Stimulated activated CD4-positive, alpha-beta T cell treated with anti-CD3 and anti-CD28 coated beads, Interleukin-1b, Interleukin-23, amount 100 ng/mL, for 1 hour (primary cell): ENCODE results near the gene MTCL1.

Experiments used
- DNase-seq, 2 donors: peaks; one replicate each; pipeline ENCODE4 v3.0.0-alpha.2; 2020; ENCODE audit warnings: low read depth in 2 of 2

Gene MTCL1

DNA sequence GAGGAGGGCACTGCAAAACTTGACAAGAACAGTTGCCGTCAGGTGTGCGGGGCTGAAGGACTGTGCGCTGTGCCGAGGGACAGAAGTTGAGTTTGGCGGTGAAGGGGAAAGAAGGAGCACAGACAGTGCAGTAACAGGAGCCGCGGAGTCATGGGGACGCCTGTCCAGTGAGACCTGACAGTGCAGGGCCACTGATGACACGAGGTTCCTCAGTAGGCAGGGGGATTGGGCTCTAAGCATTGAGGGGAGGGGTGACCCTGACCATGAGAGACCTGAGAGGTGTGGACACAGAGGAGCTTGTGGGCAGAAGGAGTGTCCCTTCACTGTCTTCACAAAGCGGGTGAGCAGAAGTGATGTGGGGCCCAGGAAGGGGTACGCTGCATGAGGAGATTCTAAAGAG lies 104.8 kb downstream of the MTCL1 start:
- no peak for DNase-seq

DNA sequence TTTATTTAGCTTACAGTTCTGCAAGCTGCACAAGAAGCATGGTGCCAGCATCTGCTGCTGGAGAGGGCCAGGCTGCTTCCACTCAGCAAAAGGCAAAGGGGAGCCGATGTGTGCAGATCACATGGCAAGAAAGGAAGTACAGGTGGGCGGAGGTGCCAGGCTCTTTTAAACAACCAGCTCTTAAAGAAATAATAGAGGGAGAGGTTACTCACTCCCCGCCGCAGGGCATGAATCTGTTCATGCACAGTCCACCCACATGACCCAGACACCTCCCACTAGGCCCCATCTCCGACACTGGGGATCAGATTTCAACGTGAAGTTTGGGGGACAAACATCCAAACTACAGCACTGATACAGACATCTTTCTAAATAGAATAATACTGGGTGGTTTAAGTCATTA lies 105.8 kb downstream of the MTCL1 start:
- no peak for DNase-seq

DNA sequence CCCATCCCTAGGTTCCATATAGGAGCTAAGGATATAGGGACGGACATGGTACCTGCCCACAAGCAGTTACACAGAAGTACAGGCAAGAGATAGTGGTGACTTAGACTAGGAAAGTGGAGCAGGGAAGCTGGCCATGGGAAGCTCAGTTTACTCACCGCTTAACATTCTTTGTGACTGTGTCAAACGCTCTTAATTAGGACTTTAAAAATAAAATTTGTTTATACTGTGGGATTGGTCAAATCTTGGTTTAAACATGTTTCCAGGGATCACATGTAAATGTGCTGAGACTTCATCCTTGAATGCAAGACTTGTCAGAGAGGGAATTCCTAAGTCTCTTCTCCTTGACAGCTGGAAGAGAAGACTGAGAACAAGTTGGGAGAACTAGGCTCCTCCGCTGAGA lies 107.3 kb downstream of the MTCL1 start:
- DNase-seq: no peak

DNA sequence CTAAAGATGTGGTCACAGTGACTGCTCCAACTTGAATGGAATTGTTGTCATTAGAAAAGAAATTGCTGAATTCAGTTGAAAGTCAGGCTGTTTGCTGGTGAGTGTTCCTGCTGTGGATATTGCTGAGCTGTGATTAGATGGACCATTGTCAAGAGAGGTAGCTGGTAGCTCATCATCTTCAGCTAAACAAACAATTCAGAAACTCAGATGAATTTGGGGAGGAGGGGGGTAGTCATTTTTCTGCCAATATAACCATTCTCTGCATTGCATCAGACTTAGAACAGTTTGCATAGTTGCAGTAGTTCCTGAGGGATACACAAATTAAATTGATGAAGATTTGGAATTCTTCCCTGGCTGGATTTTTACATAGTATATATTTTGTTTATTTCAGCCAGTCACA lies 108.3 kb downstream of the MTCL1 start:
- no peak for DNase-seq

DNA sequence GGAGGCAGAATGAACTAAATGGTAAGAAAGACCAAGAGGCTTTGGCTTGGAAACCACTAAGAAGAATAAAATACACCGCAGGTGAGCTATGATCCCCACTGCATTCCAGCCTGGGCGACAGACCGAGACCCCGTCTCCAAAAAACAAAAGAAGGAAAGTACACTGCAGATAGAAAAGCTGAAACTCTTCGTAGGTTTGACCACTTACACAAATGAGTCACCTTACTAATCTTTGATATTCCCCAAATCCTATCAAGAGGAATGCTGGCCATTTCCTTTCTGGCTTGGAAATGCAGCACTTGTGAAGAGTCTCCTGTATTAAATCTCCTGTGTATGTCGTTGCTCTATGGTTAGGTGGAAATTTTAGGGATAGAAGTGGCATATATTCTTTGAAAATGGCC lies 108.8 kb downstream of the MTCL1 start:
- no peak for DNase-seq

DNA sequence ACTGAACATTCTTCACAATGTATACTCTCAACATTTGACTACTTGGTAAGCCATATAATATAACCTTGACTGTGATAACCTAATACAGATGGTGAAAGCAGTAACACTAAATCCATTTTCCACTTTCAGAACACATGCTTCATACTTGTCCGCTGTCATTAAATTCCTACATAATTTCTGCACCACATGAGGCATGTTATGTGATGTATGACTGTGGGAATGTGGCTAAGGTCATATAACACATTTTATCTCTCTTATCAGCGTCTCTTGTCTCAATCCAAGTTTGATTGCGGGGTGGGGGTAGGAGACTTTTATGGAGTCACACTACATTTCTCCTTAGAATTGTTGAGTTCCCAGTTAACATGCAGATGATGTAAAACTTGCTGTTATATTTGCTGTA lies 110.9 kb downstream of the MTCL1 start:
- DNase-seq: no peak

DNA sequence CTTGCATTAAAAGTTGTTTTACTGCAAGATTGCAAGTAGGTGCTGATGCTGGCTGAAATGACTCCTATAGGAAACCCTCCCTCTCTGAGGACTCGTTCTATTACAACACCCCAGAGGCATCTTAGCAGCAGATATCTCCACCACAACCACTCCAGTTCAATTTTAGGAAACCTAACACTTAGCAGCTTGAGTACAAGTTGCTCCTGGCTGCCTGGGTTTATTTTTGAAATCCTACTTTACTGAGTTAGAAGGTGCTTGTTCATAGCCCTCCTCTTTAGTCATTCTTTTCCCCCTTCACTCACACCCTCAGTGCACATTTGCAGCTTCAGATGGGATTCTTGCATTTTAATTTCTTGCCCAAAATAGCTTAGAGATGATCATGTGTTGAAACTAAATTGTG lies 111.5 kb downstream of the MTCL1 start:
- no peak for DNase-seq

DNA sequence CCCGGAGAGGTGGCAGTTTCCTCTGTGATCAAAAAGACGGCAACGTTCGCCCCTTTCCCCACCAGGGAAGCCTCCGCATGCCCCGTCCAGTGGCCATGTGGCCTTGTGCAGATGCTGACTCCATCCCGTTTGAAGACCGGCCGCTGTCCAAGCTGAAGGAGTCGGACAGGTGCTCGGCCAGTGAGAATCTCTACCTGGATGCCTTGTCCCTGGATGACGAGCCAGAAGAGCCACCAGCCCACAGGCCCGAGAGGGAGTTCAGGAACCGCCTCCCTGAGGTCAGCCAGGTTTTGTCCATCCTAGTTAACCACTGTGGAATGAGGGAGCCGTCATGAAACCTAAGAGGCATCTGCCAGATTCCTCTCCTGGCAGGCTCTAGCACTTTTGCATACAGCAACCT lies 113.6 kb downstream of the MTCL1 start:
- no peak for DNase-seq

DNA sequence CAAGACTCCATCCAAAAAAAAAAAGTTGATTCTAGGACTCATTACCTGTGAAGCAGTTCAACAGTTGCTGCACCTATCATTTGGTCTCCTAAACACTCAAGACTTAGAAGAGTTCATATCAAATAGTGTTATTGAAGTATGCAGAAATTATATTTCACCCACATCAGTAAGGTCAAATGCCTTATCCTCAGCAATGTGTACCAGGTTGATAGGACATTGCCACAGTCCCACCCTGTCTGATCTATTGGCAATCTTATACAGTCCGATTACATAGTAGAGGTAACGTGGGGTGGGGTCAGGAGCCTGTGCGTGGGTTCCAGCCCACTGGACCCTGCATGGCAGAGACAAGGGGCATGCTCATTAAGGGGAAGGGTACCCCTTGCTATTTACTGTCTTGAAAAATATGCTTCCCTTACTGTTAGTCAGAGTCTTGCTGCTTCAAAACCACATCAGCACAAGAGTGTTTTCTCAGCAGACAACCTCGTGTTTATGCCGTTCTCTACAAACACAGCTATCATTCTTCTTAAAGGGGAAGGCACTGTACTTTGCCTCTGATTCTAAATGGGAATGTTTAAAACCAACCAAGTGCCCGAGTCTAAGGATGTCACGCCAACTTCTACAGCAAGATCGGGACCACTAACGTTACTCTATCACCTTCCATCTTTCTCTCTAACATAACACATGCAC lies 115.2 kb downstream of the MTCL1 start:
- DNase-seq: no peak

DNA sequence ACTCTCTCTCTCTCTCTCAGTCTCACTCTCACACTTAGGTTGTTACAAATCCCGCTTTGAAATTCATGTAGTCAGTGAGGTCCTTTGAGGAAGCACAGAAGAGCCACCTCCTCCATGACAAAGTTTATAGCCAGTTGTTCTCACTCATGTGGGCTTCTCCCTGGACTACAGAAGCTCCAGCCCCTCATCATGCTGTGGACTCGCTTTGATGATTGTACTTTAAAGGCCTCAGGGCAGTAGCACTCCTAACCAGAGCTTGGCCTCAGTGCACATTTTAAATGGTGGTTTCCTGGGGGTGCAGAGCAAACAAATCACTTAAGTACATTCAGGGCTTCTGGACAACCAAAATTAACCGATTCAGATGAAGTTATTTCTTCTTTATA lies 115.7 kb downstream of the MTCL1 start:
- no peak for DNase-seq

DNA sequence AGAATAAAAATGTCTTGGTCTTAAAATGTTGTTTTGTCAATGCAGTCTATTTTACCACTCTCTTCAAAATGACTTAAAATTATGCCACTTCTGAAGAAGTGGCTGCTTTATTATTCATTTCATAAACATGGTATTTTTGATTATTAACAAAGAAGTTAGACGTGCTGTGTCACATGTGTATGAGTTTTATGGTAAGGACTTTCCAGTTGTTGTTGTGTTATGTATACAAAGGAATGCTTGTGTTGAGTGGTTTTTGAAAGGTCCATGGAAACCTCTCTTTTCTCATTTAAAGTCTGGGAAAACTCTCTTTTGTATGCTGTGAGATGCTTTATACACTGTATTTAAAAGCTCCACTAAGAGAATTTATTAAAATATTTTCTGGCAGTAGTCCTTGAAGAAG lies 116.2 kb downstream of the MTCL1 start:
- no peak for DNase-seq

DNA sequence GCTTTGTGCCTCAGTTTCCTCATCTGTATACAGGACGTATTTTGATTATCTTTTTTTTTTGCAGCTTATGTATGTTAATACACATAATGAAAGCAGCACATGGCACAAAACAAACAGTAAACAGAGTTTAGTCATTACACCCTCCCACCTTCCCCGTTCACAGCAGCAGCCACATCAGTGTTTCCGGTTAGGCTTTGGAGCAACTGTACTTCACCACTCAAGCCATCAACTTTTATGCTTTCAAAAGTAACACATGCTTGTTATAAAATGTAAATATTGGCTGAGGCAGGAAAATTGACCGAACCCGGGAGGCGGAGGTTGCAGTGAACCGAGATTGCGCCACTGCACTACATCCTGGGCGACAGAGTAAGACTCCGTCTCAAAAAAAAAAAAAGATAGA lies 117.3 kb downstream of the MTCL1 start:
- no peak for DNase-seq

DNA sequence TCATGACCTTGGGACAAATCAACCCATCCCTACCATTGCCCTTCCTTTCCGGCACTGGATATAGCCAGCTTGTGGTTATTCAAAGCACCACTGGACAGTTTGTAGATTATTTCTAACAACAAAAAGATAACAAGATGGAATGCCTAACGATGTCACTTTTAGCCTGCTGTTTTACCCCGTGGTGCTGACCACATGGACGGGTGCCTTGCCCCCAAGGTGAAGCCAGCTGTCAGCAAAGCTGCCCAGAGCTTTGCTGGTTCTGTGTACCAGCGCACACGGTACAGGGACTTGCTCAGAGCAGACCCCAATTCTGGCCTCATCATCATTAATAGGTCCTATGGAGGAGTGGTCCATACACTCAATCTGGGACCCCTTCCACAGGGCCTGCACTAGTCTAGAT lies 118.2 kb downstream of the MTCL1 start:
- no peak for DNase-seq

DNA sequence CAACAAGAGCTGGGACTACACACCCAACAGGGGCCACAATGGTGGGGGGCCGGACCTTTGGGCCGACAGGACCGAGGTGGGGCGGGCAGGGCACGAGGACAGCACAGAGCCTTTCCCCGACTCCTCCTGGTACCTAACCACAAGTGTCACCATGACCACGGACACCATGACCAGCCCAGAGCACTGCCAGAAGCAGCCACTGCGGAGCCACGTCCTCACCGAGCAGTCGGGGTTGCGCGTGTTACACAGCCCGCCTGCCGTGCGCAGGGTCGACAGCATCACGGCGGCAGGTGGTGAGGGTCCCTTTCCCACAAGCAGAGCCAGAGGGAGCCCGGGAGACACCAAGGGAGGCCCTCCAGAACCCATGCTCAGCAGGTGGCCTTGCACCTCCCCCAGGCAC lies 119.5 kb downstream of the MTCL1 start:
- DNase-seq: no peak

DNA sequence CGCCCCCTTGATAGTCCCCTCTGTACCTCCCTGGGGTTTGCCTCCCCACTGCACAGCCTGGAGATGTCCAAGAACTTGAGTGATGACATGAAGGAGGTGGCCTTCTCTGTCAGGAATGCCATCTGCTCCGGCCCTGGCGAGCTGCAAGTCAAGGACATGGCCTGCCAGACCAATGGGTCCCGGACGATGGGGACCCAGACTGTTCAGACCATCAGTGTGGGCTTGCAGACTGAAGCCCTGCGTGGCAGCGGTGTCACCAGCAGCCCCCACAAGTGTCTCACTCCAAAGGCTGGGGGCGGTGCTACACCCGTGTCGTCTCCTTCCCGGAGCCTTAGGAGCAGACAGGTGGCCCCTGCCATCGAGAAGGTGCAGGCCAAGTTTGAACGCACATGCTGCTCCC lies 119.9 kb downstream of the MTCL1 start:
- no peak for DNase-seq

DNA sequence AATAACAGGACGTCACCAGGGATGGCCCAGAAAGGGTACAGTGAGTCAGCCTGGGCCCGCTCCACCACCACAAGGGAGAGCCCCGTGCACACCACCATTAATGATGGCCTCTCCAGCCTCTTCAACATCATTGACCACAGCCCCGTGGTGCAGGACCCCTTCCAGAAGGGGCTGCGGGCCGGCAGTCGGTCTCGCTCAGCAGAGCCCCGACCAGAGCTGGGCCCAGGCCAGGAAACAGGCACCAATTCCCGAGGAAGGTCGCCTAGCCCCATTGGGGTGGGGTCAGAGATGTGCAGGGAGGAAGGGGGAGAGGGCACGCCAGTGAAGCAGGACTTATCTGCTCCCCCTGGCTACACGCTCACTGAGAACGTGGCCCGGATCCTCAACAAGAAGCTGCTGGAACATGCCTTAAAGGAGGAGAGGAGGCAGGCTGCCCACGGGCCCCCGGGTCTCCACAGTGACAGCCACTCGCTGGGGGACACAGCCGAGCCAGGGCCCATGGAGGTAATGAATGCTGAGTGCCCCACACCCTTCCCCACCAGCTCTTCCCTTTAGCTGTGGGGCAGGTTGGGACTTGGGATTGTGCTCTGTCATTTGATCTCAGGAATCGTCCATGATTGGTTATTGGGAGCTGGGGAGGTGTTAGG lies 120.5 kb downstream of the MTCL1 start:
- no peak for DNase-seq

DNA sequence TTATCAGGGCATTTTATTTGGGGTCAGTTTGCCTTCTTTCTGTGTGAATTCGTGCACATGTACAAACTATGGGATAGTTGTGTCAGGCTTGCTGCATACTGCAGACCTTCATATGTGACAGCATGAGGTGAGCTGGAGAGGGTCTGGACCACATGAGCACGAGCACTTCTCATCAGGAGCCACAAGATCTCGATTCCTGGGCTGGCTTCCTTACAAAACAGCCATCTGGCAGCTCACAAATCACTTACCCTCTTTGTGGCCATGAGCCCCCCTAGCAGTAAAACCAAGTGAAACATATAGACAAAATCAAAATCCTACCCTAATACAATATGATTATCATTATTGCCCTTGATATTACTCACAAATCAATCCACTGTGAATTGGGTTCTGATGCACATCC lies 121.2 kb downstream of the MTCL1 start:
- DNase-seq: no peak

DNA sequence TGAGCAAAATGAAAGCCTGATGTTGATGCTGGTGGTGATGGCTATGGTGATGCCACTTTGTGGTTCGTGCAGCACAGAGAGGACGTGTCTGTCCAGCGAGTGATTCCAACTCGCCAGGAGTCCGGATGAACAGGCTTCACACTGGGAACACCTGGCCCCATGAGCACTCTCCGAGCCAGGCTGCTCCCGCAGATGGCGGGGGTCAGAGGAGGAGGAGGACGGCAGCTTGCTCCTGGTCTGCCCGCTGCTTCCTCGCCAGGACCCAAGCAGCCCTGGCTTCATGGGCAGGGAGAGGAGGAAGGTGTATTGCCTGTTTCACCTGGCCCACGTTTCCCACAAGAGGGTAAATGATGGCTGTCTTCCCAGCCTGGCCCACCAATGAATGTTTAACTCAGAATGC lies 121.6 kb downstream of the MTCL1 start:
- DNase-seq: no peak

DNA sequence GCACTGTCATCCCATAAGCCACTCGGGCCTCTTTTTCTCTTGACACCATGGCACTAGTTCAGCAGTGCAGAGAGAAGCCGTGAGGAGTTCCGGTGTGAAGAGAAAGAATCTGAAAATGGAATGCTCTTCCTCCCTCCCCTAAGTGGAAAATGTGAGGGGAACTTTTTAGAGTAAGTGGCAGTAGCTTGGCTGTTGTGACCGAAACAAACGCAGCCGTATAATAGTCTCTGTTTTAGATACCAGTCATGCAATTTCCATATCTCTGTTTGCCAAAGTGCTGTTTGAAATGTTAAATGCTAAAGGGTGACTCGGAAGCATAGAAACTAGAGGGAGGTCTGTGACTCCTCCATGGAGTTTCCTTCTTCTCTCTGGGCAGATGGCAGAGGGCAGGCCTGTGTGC lies 122.9 kb downstream of the MTCL1 start:
- no peak for DNase-seq

DNA sequence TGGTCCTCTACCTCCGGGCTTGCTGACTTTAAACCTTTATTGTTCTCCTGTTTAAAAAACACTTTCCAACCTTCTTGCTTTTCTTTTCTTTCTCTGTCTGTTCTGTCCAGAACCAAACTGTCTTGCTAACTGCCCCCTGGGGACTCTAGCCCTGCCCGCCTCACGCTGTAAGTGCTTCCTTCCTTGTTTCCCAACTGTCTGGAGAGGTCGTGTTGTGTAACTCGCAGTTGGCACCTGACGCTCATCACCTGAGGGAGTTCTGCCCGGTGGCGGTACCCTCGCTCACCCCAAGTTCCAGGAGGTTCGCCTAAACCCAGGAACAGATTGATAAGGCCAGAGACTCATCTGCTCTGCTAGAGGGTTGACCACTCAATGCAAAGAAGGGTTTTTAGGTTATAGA lies 123.4 kb downstream of the MTCL1 start:
- DNase-seq: no peak

DNA sequence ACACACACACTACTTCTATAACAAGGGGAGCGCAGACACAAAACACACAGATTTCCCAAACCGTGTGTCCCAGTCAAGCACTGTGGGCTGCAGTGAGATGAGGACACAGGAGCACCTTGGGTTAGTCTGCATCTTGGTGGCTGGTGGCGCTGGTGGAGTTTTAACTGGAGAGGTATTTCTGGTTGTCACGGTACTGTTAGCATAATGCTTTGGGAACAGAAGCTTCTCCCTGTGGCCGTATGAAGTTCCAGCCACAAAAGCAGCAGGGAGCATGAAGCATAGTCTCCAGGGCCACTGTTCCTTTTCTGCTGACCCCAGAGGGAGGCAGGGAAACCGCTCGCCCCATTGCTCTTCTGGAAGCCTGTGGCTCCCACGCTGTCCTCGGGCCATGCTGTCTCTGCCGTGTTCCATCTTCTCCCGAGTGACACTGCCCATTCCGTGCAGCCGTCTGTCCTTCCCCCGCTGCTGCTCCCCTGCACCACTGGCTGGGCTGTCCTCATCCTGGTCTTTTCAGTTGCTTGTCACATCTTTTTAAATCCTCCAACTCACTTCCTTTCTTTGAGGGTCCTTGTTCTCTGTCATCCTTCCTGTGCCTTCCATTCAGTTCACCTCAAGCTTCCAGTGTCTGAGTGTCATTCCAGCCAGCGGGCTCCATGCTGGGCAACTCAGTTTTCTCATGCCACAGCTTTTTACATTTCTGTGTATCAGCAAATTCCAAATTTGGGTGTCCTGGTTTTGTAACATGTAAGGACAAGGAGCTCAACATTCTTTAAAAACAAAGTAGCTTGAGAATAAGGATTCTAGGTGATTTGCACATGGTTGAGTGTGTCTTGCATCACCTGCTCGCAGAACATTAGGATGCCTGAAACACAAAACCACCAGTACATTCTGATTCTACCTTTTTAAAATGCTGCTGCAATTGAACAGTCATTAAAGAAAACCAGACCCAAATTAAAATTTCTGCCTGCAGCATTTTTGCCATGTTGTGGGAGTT lies 125.0 kb downstream of the MTCL1 start:
- DNase-seq: no peak

DNA sequence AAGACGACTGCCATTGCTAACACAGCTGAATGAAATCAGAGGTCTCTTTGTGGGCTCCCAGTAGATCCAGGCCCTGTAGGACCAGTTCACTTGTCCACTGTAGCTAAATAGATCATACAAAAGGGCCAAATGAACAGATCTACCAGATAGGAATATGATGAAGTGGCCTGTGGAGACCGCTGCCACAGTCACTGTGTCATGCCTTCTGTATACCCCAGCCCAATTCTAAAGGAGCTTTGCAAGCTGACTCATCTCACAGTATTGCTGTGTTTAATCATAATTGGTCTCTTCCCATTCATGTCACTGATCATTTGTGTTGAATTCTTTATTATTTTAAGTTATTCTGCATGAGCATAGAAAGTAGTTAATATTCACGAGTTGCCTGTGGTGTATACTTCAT lies 125.8 kb downstream of the MTCL1 start:
- no peak for DNase-seq

DNA sequence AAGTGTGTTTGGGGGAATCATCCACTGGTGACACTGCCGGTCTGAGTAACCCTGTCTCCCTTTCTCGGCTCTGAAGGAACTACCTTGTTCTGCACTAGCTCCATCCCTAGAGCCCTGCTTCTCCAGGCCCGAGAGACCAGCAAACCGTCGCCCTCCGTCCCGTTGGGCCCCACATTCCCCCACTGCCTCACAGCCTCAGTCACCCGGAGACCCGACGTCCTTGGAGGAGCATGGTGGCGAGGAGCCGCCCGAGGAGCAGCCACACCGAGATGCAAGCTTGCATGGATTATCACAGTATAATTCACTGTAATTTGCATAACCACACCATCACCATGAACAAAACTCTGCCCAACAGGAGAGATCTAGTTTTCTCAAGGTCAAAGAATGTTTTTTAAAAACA lies 126.2 kb downstream of the MTCL1 start:
- DNase-seq: no peak
